Medulla oblongata (tissue), 1 donor: Measurements from ENCODE around the gene AAK1.

Experiments used
- DNase-seq: peaks from one replicate; pipeline ENCODE4 v3.0.0-alpha.2; 2015; ENCODE audit errors: extremely low spot score

The AAK1 gene

GRCh38 chr2:69493268-69493667 is 150.3 kb downstream of the AAK1 start:
- DNase-seq: peak; percentile 81

GRCh38 chr2:69491864-69492263 is 151.7 kb downstream of the AAK1 start:
- DNase-seq: no peak

- DNase-seq: no peak
Observed at GRCh38 chr2:69490486-69490885, 153.1 kb downstream of the AAK1 start.

- no peak for DNase-seq
Observed at GRCh38 chr2:69489793-69490192, 153.7 kb downstream of the AAK1 start.

- no peak for DNase-seq
Observed at GRCh38 chr2:69483696-69484095, 159.8 kb downstream of the AAK1 start.

GRCh38 chr2:69483024-69483423 is 160.5 kb downstream of the AAK1 start:
- DNase-seq: peak; percentile 6

GRCh38 chr2:69482471-69482870 is 161.1 kb downstream of the AAK1 start:
- DNase-seq: no peak

- DNase-seq: no peak
Observed at GRCh38 chr2:69481421-69481820, 162.1 kb downstream of the AAK1 start.

GRCh38 chr2:69477627-69478026 is 165.9 kb downstream of the AAK1 start:
- DNase-seq: peak; percentile 43

GRCh38 chr2:69474688-69475087 is 168.9 kb downstream of the AAK1 start:
- DNase-seq: no peak

GRCh38 chr2:69471793-69472192 is 171.7 kb downstream of the AAK1 start:
- DNase-seq: no peak

- DNase-seq: no peak
Observed at GRCh38 chr2:69470911-69471310, 172.6 kb downstream of the AAK1 start.

- DNase-seq: no peak
Observed at GRCh38 chr2:69469784-69470183, 173.8 kb downstream of the AAK1 start.

- no peak for DNase-seq
Observed at GRCh38 chr2:69469375-69469774, 174.2 kb downstream of the AAK1 start.

- DNase-seq: no peak
Observed at GRCh38 chr2:69466728-69467127, 176.8 kb downstream of the AAK1 start.

GRCh38 chr2:69465513-69466456 is 177.8 kb downstream of the AAK1 start:
- no peak for DNase-seq

GRCh38 chr2:69464575-69464974 is 179.0 kb downstream of the AAK1 start:
- DNase-seq: no peak

GRCh38 chr2:69462780-69463179 is 180.8 kb downstream of the AAK1 start:
- DNase-seq: no peak

GRCh38 chr2:69461404-69461803 is 182.1 kb downstream of the AAK1 start:
- DNase-seq: no peak

- DNase-seq: no peak
Observed at GRCh38 chr2:69459936-69460335, 183.6 kb downstream of the AAK1 start.

- no peak for DNase-seq
Observed at GRCh38 chr2:69456950-69457445, 186.5 kb downstream of the AAK1 start.

- no peak for DNase-seq
Observed at GRCh38 chr2:69456154-69456553, 187.4 kb downstream of the AAK1 start.

GRCh38 chr2:69454976-69455375 is 188.6 kb downstream of the AAK1 start:
- no peak for DNase-seq
